ENCODE measurements around the gene TNFRSF9. TPM values are rescaled to one million over a fixed set of nuclear protein-coding genes. Genes with fewer than 3 reads are reported as not detected.
"Not testable (repeated sequence)": the region's sequence is repeated elsewhere in the genome, so short reads cannot be mapped to it uniquely, and the experiment has no call there.

TNFRSF9 gene
- total RNA-seq, 1 donor from 2014 or later = 2.0 TPM

- peaks cover 3% of the 10 kb centered on the region for H3K9me3 Mint-ChIP-seq
- no peak for DNase-seq (ENCODE audit: low spot score in 2 of 2, unreplicated experiment in 2 of 2)
- no peak overlapping the region for H3K4me3 Mint-ChIP-seq
- no peaks in the 10 kb centered on the region for H3K27me3 Mint-ChIP-seq (ENCODE audit: low read depth)
- peaks cover 9% of the 10 kb centered on the region for H3K4me1 Mint-ChIP-seq
- H3K27ac Mint-ChIP-seq = no peak overlapping the region
- TF ChIP-seq CTCF (IDR thresholded peaks at IDR 0.05; ENCODE audit: unreplicated experiment) = no peak
- no peaks in the 10 kb centered on the region for H3K36me3 Mint-ChIP-seq
These were observed 15.8 kb upstream of the TNFRSF9 start for GRCh38 chr1:7956218-7957032.

GRCh38 chr1:7954683-7955082 lies 14.0 kb upstream of the TNFRSF9 start:
- no peak for DNase-seq (ENCODE audit: low spot score in 2 of 2, unreplicated experiment in 2 of 2)
- Mint-ChIP-seq H3K4me3 (no peak overlapping the region), H3K4me1 (no peaks in the 10 kb centered on the region), H3K27ac (no peak overlapping the region), H3K9me3 (peaks cover 3% of the 10 kb centered on the region), H3K36me3 (no peaks in the 10 kb centered on the region), H3K27me3 (ENCODE audit: low read depth) (no peaks in the 10 kb centered on the region)
- TF ChIP-seq CTCF (IDR thresholded peaks at IDR 0.05; ENCODE audit: unreplicated experiment) = no peak

GRCh38 chr1:7953850-7954609 lies 13.4 kb upstream of the TNFRSF9 start:
- DNase-seq (ENCODE audit: low spot score in 2 of 2, unreplicated experiment in 2 of 2) = no peak
- no peaks in the 10 kb centered on the region for H3K36me3 Mint-ChIP-seq
- H3K4me3 Mint-ChIP-seq = no peak overlapping the region
- no peak for TF ChIP-seq CTCF (IDR thresholded peaks at IDR 0.05; ENCODE audit: unreplicated experiment)
- no peak overlapping the region for H3K27ac Mint-ChIP-seq
- H3K9me3 Mint-ChIP-seq = peaks cover 3% of the 10 kb centered on the region
- H3K4me1 Mint-ChIP-seq = no peaks in the 10 kb centered on the region
- H3K27me3 Mint-ChIP-seq (ENCODE audit: low read depth) = no peaks in the 10 kb centered on the region

GRCh38 chr1:7952791-7953190 lies 12.2 kb upstream of the TNFRSF9 start:
- not testable (repeated sequence) for H3K27me3 Mint-ChIP-seq (ENCODE audit: low read depth); H3K36me3 Mint-ChIP-seq; H3K4me1 Mint-ChIP-seq; DNase-seq (ENCODE audit: low spot score in 2 of 2, unreplicated experiment in 2 of 2); H3K9me3 Mint-ChIP-seq; H3K27ac Mint-ChIP-seq; H3K4me3 Mint-ChIP-seq

- Mint-ChIP-seq H3K27me3 (ENCODE audit: low read depth) (no peaks in the 10 kb centered on the region), H3K4me1 (no peaks in the 10 kb centered on the region), H3K36me3 (no peaks in the 10 kb centered on the region), H3K27ac (no peak overlapping the region), H3K4me3 (no peak overlapping the region), H3K9me3 (peaks cover 3% of the 10 kb centered on the region)
- DNase-seq (ENCODE audit: low spot score in 2 of 2, unreplicated experiment in 2 of 2) = no peak
- no peak for TF ChIP-seq CTCF (IDR thresholded peaks at IDR 0.05; ENCODE audit: unreplicated experiment)
These were observed 8.3 kb upstream of the TNFRSF9 start for GRCh38 chr1:7948960-7949359.

- no peak overlapping the region for H3K4me3 Mint-ChIP-seq
- peaks cover 24% of the 10 kb centered on the region for H3K4me1 Mint-ChIP-seq
- H3K27me3 Mint-ChIP-seq (ENCODE audit: low read depth) = peaks cover 48% of the 10 kb centered on the region
- no peak for TF ChIP-seq CTCF (IDR thresholded peaks at IDR 0.05; ENCODE audit: unreplicated experiment)
- no peak overlapping the region for H3K27ac Mint-ChIP-seq
- H3K9me3 Mint-ChIP-seq = no peaks in the 10 kb centered on the region
- DNase-seq (ENCODE audit: low spot score in 2 of 2, unreplicated experiment in 2 of 2) = no peak
- H3K36me3 Mint-ChIP-seq = no peaks in the 10 kb centered on the region
These were observed 2.6 kb upstream of the TNFRSF9 start for GRCh38 chr1:7943251-7943650.

Data from mesothelial cell of epicardium (in vitro differentiated cells).